OCI-LY7 (cell line): Measurements from ENCODE around the gene LDLRAD4. TPM values are rescaled to one million over a fixed set of nuclear protein-coding genes. Genes with fewer than 3 reads are reported as not detected.

Source experiments
- BruUV-seq: library from RNA; stranded (reverse); fragments of 400-500 nt; replicated peaks from 2 replicates; lab custom pipeline; 2021; lab: Mats Ljungman, UMichigan
- CTCF ChIA-PET: fragments of 300-600 bp; sonication (Branson Sonifier 250); formaldehyde crosslinking; loops from one replicate; lab custom pipeline; 2022; ENCODE audit warnings: antibody characterized with exemption; ENCODE audit not compliant: unreplicated experiment; lab: Charles Lee
- POLR2A ChIA-PET: fragments of 300-600 bp; sonication (Branson Sonifier 250); formaldehyde crosslinking; loops from one replicate; lab custom pipeline; 2022; ENCODE audit warnings: antibody characterized with exemption; lab: Charles Lee
- DNase-seq: peaks from one replicate; pipeline ENCODE4 v3.0.0-alpha.2; 2015; ENCODE audit warnings: low spot score
- H2AFZ ChIP-seq: fragments of 200-600 bp; sonication (generic), shearing (Covaris generic); 2 replicates; pipeline ENCODE4 v1.6.1; 2014; ENCODE audit warnings: mild to moderate bottlenecking, antibody characterized with exemption, low read length, moderate library complexity
- H3K27ac ChIP-seq: fragments of 200-600 bp; sonication (generic); 2 replicates; pipeline ENCODE4 v1.5.1; 2014; ENCODE audit warnings: mixed run types, low read depth, mild to moderate bottlenecking, moderate library complexity, low read length, inconsistent platforms; ENCODE audit not compliant: poor library complexity, severe bottlenecking
- H3K36me3 ChIP-seq: fragments of 200-600 bp; sonication (generic); 2 replicates; pipeline ENCODE4 v1.6.1; 2014; ENCODE audit warnings: mild to moderate bottlenecking, antibody characterized with exemption, low read length, moderate library complexity, mixed read lengths; ENCODE audit not compliant: insufficient read depth
- H3K4me1 ChIP-seq: fragments of 200-600 bp; sonication (generic); 2 replicates; pipeline ENCODE4 v1.5.1; 2014; ENCODE audit warnings: mild to moderate bottlenecking, low read length; ENCODE audit not compliant: insufficient read depth, poor library complexity, severe bottlenecking
- H3K4me2 ChIP-seq: fragments of 200-600 bp; sonication (generic); 2 replicates; pipeline ENCODE4 v1.6.1; 2014; ENCODE audit warnings: mild to moderate bottlenecking, low read length
- H3K4me3 ChIP-seq: fragments of 200-600 bp; sonication (generic); 2 replicates; pipeline ENCODE4 v1.5.1; 2014; ENCODE audit warnings: mild to moderate bottlenecking, low read depth, low read length; ENCODE audit not compliant: poor library complexity, severe bottlenecking
- H3K79me2 ChIP-seq: fragments of 200-600 bp; sonication (generic); 2 replicates; pipeline ENCODE4 v1.6.1; 2016; ENCODE audit warnings: low read depth, mild to moderate bottlenecking, low read length, moderate library complexity, mixed read lengths; ENCODE audit not compliant: insufficient read depth
- H3K9me2 ChIP-seq: fragments of 200-600 bp; sonication (generic); 2 replicates; pipeline ENCODE4 v1.6.1; 2016; ENCODE audit warnings: mild to moderate bottlenecking, low read length, mixed read lengths; ENCODE audit not compliant: insufficient read depth
- H3K9me3 ChIP-seq: fragments of 200-600 bp; sonication (generic); 2 replicates; pipeline ENCODE4 v1.6.1; 2014; ENCODE audit warnings: mild to moderate bottlenecking, mixed run types, low read length, mixed read lengths
- H4K20me1 ChIP-seq: fragments of 200-600 bp; sonication (generic); 2 replicates; pipeline ENCODE4 v1.6.1; 2014; ENCODE audit warnings: mild to moderate bottlenecking, antibody characterized with exemption, low read length, moderate library complexity, mixed read lengths; ENCODE audit not compliant: insufficient read depth
- EZH2phosphoT487 ChIP-seq: fragments of 200-600 bp; sonication (generic); IDR thresholded peaks from 2 replicates; pipeline ENCODE4 v1.6.1; 2018; ENCODE audit warnings: low read depth, borderline replicate concordance, mild to moderate bottlenecking, mixed run types, antibody characterized with exemption, low read length, moderate library complexity, mixed read lengths
- intact Hi-C: fragments of 100-400 bp; cut with micrococcal nuclease; formaldehyde crosslinking; loops from one replicate; pipeline ENCODE4 v1.10.0; 2022; ENCODE audit not compliant: unreplicated experiment
- total RNA-seq, 2 experiments: library from RNA; depleted of rRNA in 1 of 2; stranded (reverse); fragments of >200 nt in 1 of 2; shearing (Covaris generic) in 1 of 2; gene quantifications; 2 replicates each; pipeline ENCODE4 v1.2.3, GENCODE V29; 2014 to 2022
- TF ChIP-seq, protein P1 (sequence below): fragments of 200-600 bp; sonication (generic); conservative IDR thresholded peaks from 2 replicates; pipeline ENCODE4 v1.5.1; 2014; ENCODE audit warnings: mild to moderate bottlenecking, antibody characterized with exemption, low read length, moderate library complexity, mixed read lengths

The LDLRAD4 gene
- total RNA-seq, 2 experiments from 2014 or later, result 26.2 to 43.8 TPM

DNA sequence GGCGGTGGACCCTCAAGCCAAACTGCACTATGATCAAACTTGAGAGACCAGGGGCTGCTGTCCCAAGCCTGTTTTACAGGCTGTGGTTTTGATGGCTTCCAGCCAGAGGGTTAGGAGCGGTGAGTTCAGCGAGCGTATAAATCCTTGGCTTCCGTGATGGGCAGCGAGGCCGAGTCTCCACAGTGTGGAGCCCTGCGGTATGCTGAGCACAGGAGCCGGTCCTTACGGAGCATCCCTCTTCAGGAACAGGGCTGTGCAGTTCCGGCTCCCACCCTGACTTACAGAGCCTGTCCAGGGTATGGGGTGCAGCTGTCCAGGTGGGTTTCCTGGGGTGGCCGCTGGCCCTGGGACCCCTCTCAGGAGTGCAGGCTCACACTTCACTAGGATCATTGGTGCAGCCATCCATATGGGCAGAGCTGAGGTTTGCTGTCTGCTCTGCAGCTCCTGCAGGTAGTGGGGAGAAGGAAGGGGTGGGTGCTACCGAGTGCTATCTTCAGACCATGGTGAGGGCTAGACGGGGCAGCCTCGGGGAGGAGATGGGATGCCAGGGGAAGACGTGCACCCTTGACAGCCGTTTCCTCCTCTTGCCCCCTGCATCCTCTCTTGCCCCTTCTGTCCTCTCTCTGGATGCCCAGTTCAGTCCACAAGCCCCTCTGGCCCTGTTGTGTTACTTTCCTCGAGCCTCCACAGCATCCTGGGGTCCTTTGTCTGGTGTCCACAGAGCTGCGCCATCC, 403.5 kb downstream of the LDLRAD4 start:
- Histone ChIP-seq H3K4me1 (peaks cover 19% of the 10 kb centered on the region), H3K4me2 (no peak overlapping the region), H3K4me3 (no peak overlapping the region), H4K20me1 (no peaks in the 10 kb centered on the region), H2AFZ (no peak overlapping the region), H3K9me3 (no peaks in the 10 kb centered on the region), H3K36me3 (peaks cover 43% of the 10 kb centered on the region; the same call in 1 of the 2 replicates), H3K27ac (no peak overlapping the region), H3K9me2 (no peaks in the 10 kb centered on the region), H3K79me2 (peaks cover 21% of the 10 kb centered on the region)
- POLR2A ChIA-PET, result no interaction called here
- DNase-seq, result no peak
- CTCF ChIA-PET, result no interaction called here
- intact Hi-C loops, result no loop called here
- BruUV-seq, result no TSS peak
- TF ChIP-seq, protein P1, sequence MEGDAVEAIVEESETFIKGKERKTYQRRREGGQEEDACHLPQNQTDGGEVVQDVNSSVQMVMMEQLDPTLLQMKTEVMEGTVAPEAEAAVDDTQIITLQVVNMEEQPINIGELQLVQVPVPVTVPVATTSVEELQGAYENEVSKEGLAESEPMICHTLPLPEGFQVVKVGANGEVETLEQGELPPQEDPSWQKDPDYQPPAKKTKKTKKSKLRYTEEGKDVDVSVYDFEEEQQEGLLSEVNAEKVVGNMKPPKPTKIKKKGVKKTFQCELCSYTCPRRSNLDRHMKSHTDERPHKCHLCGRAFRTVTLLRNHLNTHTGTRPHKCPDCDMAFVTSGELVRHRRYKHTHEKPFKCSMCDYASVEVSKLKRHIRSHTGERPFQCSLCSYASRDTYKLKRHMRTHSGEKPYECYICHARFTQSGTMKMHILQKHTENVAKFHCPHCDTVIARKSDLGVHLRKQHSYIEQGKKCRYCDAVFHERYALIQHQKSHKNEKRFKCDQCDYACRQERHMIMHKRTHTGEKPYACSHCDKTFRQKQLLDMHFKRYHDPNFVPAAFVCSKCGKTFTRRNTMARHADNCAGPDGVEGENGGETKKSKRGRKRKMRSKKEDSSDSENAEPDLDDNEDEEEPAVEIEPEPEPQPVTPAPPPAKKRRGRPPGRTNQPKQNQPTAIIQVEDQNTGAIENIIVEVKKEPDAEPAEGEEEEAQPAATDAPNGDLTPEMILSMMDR, result no peak
- TF ChIP-seq EZH2phosphoT487, result no peak

DNA sequence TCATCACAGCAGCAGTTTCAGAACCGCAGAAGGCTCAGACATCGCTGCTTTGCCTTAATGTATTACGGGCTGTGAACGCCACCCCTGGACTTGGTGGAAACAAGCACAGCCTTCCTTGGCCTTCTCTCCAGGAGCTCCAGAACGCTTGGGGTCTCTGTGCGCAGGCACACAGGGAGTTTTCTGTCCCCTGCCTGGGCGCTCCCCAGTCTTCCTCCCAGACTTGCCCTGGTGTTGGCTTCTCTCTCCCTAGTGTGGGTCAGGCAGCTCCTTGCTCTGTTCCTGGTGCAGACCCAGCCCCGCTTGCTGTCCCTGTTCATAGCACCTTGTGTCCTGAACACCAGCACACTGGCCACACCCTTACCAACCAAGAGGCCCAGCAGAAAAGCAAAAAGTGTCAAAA, 404.2 kb downstream of the LDLRAD4 start:
- no peak overlapping the region for H2AFZ ChIP-seq
- H4K20me1 ChIP-seq, result no peaks in the 10 kb centered on the region
- ChIA-PET POLR2A (interaction anchor here (1.2 kb wide), 1 partner anchor 11 kb away, joined by 3 read pairs; no protein-coding TSS in a partner anchor), CTCF (no interaction called here)
- no peaks in the 10 kb centered on the region for H3K9me3 ChIP-seq
- intact Hi-C loops, result no loop called here
- H3K27ac ChIP-seq, result no peak overlapping the region
- no TSS peak for BruUV-seq
- TF ChIP-seq, protein P1, result no peak
- no peak for TF ChIP-seq EZH2phosphoT487
- H3K4me3 ChIP-seq, result no peak overlapping the region
- H3K36me3 ChIP-seq, result peaks cover 41% of the 10 kb centered on the region; the same call in 1 of the 2 replicates
- H3K4me2 ChIP-seq, result no peak overlapping the region
- DNase-seq, result no peak
- no peaks in the 10 kb centered on the region for H3K9me2 ChIP-seq
- peaks cover 12% of the 10 kb centered on the region for H3K4me1 ChIP-seq
- peaks cover 14% of the 10 kb centered on the region; the same call in 1 of the 2 replicates for H3K79me2 ChIP-seq

DNA sequence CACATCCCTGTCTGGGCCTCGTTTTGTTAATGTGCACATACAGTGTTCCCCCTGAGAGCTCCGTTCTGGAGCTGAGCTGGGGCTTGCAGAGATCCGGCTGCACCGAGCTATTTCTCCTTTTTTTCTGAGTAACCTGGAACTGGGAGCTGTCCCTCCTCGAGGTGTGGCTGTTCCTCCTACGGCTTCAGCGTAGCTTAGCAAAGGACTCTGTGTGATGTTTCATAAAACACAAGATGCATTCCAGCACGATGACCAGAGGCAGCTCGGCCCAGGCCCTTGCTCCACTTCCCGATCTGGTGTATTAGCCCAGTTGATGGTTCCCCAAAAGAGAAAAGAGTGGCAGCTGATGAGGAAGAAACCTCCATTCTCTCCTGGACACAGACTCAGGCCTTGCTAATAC, 404.8 kb downstream of the LDLRAD4 start:
- intact Hi-C loops, result no loop called here
- Histone ChIP-seq H3K36me3 (peaks cover 41% of the 10 kb centered on the region; the same call in 1 of the 2 replicates), H3K9me2 (no peaks in the 10 kb centered on the region), H3K4me1 (peaks cover 6% of the 10 kb centered on the region), H2AFZ (no peak overlapping the region), H3K79me2 (peaks cover 8% of the 10 kb centered on the region; the same call in 1 of the 2 replicates), H3K9me3 (no peaks in the 10 kb centered on the region), H3K4me3 (no peak overlapping the region), H4K20me1 (no peaks in the 10 kb centered on the region), H3K4me2 (no peak overlapping the region), H3K27ac (no peak overlapping the region)
- ChIA-PET POLR2A (interaction anchor here (1.1 to 1.2 kb wide), 2 partner anchors 11 kb away, joined by 3 to 5 read pairs; no protein-coding TSS in a partner anchor), CTCF (no interaction called here)
- TF ChIP-seq EZH2phosphoT487, result no peak
- DNase-seq, result no peak
- BruUV-seq, result no TSS peak
